Uterus (tissue), 2 donors: ENCODE data around the gene CREM.

ENCODE experiments used
- POLR2A ChIP-seq, 2 donors: fragments of 450-650 bp; IDR thresholded peaks; one replicate each; pipeline ENCODE4 v1.6.1; 2016; ENCODE audit warnings: antibody characterized with exemption in 2 of 2, mild to moderate bottlenecking in 1 of 2, moderate library complexity in 1 of 2
- TF ChIP-seq, protein P1 (sequence below), 4 experiments: fragments of 200-600 bp in 2 of 4; fragments of 450-650 bp in 2 of 4; sonication (generic) in 2 of 4; IDR thresholded peaks; one replicate each; pipeline ENCODE4 v1.5.1; 2016 to 2019; ENCODE audit warnings: antibody characterized with exemption in 4 of 4, mild to moderate bottlenecking in 2 of 4, moderate library complexity in 1 of 4

DNA sequence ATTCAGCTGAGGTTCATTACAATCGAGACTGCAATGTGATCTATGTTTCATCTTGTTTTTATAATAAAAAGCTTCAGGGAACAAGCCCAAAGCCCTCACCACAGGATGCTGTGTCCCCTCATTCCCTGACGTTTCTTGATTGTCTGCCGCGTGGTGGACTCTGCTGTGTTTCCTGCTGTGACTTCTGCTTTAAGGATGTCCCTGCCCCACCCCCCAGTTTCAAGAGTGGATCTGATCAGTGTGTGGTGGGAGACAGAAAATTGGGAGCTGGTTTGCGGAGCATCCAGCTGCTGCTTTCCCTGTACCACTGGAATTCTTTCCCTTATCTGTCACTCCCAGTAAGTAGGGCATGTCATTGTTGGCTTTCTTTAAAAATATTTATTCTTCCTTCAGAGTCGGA, 86.2 kb downstream of the CREM start:
- TF ChIP-seq, protein P1, sequence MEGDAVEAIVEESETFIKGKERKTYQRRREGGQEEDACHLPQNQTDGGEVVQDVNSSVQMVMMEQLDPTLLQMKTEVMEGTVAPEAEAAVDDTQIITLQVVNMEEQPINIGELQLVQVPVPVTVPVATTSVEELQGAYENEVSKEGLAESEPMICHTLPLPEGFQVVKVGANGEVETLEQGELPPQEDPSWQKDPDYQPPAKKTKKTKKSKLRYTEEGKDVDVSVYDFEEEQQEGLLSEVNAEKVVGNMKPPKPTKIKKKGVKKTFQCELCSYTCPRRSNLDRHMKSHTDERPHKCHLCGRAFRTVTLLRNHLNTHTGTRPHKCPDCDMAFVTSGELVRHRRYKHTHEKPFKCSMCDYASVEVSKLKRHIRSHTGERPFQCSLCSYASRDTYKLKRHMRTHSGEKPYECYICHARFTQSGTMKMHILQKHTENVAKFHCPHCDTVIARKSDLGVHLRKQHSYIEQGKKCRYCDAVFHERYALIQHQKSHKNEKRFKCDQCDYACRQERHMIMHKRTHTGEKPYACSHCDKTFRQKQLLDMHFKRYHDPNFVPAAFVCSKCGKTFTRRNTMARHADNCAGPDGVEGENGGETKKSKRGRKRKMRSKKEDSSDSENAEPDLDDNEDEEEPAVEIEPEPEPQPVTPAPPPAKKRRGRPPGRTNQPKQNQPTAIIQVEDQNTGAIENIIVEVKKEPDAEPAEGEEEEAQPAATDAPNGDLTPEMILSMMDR (IDR thresholded peaks at IDR 0.05), result no peak
- no peak for TF ChIP-seq POLR2A (IDR thresholded peaks at IDR 0.05)
